GM12801 (cell line): Measurements from ENCODE around the gene SCYGR4.

Experiments
- TF ChIP-seq, protein P1 (sequence below): IDR thresholded peaks from one replicate; pipeline ENCODE4 v1.5.1; 2011; ENCODE audit warnings: control low read depth; ENCODE audit not compliant: insufficient read length; ENCODE audit errors: extremely low read depth

The SCYGR4 gene, protein sequence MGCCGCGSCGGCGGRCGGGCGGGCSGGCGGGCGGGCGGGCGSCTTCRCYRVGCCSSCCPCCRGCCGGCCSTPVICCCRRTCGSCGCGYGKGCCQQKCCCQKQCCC

DNA sequence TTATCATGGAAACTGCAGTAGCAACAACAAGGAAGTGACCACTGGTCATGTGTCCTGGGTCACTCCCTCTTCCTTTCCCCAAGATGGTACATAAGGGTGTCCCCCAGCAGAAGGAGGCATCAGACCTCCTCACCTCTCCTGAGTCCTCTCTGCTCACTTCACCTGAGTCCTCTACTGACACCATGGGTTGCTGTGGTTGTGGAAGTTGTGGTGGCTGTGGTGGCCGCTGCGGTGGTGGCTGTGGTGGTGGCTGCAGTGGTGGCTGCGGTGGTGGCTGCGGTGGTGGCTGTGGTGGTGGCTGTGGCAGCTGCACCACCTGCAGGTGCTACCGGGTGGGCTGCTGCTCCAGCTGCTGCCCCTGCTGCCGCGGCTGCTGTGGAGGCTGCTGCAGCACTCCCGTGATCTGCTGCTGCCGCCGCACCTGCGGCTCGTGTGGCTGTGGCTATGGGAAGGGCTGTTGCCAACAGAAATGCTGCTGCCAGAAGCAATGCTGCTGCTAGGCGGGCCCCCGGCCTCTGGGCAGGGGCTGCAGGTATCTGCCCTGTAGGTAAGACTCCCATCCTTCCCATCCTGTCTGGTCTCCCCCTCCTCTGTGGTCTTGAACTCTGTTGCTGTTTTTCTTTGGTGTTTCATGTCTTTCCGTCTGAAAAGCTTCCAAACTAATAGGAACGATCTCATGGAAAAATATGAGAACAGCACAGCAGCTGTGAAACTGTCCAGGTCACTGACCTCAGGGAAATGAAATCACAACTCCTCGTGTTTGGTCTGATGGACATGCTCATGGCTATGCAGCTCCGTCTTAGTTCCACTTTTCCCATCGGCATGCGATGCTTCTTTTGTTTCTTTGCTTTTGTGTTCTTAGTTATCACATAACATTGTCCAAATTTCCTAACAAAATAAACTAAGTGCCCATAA, at the start of gene SCYGR4:
SCYGR4 (plus strand) TSS at position 183 of the 915 bp plus-strand sequence; CDS start at position 183, 0 bp downstream.
- TF ChIP-seq, protein P1, sequence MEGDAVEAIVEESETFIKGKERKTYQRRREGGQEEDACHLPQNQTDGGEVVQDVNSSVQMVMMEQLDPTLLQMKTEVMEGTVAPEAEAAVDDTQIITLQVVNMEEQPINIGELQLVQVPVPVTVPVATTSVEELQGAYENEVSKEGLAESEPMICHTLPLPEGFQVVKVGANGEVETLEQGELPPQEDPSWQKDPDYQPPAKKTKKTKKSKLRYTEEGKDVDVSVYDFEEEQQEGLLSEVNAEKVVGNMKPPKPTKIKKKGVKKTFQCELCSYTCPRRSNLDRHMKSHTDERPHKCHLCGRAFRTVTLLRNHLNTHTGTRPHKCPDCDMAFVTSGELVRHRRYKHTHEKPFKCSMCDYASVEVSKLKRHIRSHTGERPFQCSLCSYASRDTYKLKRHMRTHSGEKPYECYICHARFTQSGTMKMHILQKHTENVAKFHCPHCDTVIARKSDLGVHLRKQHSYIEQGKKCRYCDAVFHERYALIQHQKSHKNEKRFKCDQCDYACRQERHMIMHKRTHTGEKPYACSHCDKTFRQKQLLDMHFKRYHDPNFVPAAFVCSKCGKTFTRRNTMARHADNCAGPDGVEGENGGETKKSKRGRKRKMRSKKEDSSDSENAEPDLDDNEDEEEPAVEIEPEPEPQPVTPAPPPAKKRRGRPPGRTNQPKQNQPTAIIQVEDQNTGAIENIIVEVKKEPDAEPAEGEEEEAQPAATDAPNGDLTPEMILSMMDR, result no peak

DNA sequence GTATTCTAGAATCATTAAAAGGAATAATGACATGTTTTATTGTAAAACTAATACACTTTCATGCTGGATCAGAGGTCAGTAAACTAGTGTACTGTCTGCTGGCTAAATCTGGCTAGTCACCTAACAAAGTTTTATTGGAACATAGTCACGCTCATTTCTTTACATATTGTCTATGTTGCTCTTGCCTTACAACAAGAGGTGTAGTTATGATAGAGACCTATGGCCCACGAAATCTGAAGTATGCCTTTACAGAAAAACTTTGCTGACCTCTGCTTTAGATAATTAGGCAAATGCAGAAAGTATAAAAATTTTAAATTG, 48.5 kb upstream of the SCYGR4 start:
- TF ChIP-seq, protein P1, result no peak

DNA sequence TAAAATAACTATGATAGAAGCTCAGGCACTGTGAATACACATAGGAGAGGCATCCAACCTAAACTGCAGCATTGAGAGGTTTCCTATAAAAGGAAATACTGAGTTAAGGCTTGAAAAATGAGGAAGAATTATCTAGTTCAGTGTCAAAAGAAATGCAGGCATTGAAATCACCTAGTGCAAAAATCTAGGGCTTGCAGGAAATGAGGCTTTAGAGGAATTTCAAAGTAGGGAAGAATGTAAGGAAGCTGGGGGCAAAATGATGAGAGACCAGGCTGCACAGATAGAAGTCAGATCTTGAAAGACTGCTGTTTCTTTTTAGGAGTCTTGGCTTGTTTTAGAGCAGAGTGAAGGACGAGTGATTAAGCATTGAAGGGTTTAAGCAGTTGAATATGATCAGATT, 46.7 kb upstream of the SCYGR4 start:
- TF ChIP-seq, protein P1, result no peak

DNA sequence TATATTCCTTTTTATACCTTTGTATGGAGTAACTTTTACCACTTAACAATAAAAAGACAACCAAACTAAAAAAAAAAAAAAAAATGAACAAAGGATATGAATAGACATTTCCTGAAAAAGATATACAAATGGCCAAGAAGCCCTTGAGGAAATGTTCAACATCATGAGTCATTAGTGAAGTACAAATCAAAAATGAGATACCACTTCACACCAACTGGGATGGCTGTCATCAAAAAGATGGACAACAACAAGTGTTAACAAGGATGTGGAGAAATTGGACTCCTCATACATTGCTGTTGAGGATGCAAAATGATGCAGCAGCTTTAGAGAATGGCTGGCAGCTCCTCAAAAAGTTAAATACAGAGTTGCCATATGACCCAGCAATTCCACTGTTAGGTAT, 41.2 kb upstream of the SCYGR4 start:
- TF ChIP-seq, protein P1, result no peak

DNA sequence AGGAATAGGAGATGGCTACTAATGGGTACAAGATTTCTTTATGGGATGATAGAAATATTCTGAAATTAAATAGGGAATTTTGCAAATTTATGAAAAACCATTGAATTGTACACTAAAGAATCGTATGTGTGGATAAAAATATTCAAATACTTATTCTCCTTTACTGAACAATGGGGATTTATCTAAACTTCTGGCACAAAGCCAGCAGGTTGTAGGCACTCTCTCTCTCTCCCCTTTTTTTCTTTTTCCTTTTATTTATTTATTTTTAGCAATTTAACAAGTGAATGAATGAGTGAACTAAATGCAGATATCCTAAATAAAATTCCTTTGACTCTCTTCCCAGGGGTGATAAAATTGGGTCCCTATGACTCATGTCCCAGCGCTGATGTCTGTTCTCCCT, 40.5 kb upstream of the SCYGR4 start:
- TF ChIP-seq, protein P1, result no peak

DNA sequence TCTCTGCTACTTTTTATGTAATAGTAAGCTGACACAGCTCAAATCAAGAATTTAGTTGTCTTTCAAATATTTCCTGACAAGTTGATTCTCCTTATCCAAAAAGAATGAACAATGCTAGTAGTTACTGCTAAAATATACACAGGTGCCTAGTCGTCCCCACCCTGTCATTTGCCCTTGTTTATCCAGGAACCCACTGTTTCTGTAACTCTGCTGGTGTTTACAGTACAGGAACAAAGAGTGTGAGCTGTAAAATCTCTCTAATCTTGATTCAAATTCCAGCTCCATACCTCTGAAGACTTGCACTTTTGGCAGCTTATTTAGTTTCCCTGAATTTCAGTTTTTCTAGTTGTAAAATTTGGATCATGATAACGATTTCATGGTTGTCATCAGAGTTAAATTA, 39.7 kb upstream of the SCYGR4 start:
- TF ChIP-seq, protein P1, result no peak

DNA sequence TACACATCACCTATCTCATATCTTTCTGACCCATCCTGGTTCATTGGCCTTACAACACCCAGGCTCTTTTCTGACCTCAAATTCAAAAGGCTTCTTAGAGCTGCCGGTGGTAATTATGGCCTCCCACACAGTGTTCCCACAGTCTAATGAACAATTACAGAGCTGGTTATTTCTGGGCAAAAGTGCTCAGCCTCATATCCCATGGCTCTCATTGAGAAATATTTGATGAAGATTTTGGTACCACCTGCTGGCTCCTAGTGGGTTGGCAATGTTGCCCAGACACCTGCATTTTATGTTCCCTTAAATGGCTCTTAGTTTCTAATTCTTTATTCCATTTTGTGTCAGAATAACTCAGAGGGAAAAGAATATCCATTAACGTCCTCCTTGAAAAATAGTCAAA, 38.7 kb upstream of the SCYGR4 start:
- TF ChIP-seq, protein P1, result no peak
